K562 (cell line): ENCODE measurements around the gene ZDHHC5. TPM values are rescaled to one million over a fixed set of nuclear protein-coding genes. Genes with fewer than 3 reads are reported as not detected.

Experiments used
- ATAC-seq: fragments of 200-7000 bp; cut with Tn5 transposase; 3 replicates; pipeline ENCODE4 v1.9.1; 2020; ENCODE audit warnings: moderate library complexity
- BruUV-seq: library from RNA; stranded (reverse); fragments of 400-500 nt; replicated peaks from 2 replicates; lab custom pipeline; 2021; lab: Mats Ljungman, UMichigan
- CTCF ChIA-PET: fragments of 300-600 bp; formaldehyde crosslinking; extraction: SDS; loops from one replicate; lab custom pipeline; 2021; ENCODE audit warnings: low intra/inter-chr PET ratio; lab: Yijun Ruan, JAX
- POLR2A ChIA-PET: fragments of 300-600, 350-650 bp; sonication (Branson Sonifier 250); formaldehyde crosslinking; extraction: SDS; loops from one replicate; lab custom pipeline; 2021; ENCODE audit warnings: antibody characterized with exemption, inconsistent platforms; lab: Yijun Ruan, JAX
- DNase-seq, 4 experiments: peaks; one replicate each; pipeline versions ENCODE4 v3.0.0 to v3.0.0-alpha.2; 2011 to 2018; ENCODE audit warnings: low spot score in 3 of 4, mixed read lengths in 3 of 4; ENCODE audit errors: extremely low read depth in 1 of 4
- FAIRE-seq: peaks from 2 replicates; lab custom pipeline; 2011; peaks lifted over from hg19 to GRCh38; lab: Jason Lieb, UNC
- H2AFZ ChIP-seq: 2 replicates; pipeline ENCODE4 v1.6.0; 2011; ENCODE audit warnings: low read depth, low read length, control low read depth, inconsistent platforms
- H3K27ac ChIP-seq: fragments of 200-600 bp; 3 replicates; pipeline ENCODE4 v1.8.0; 2011; ENCODE audit warnings: low read depth, mild to moderate bottlenecking, control low read depth, inconsistent platforms, low read length, moderate library complexity, mixed read lengths; ENCODE audit errors: extremely low read depth
- H3K27me3 ChIP-seq, 2 experiments: fragments of 300-600 bp in 1 of 2; 2 replicates in 1 of 2; 3 replicates in 1 of 2; pipeline versions ENCODE4 v1.6.0 to v1.8.0; 2011; ENCODE audit warnings: inconsistent platforms in 2 of 2, low read length in 2 of 2, mild to moderate bottlenecking in 1 of 2, mixed read lengths in 1 of 2, moderate library complexity in 1 of 2; ENCODE audit not compliant: control insufficient read depth in 2 of 2, insufficient read depth in 2 of 2
- H3K36me3 ChIP-seq: fragments of 300-600 bp; 3 replicates; pipeline ENCODE4 v1.8.0; 2011; ENCODE audit warnings: mild to moderate bottlenecking, low read length, inconsistent platforms; ENCODE audit not compliant: control insufficient read depth, insufficient read depth
- H3K4me1 ChIP-seq, 2 experiments: fragments of 200-600 bp in 1 of 2; replicated peaks in 1 of 2; 2 replicates in 1 of 2; 3 replicates in 1 of 2; pipeline versions ENCODE4 v1.5.1 to v1.8.0; 2011; ENCODE audit warnings: inconsistent platforms in 2 of 2, low read length in 2 of 2, mild to moderate bottlenecking in 1 of 2, mixed read lengths in 1 of 2, moderate library complexity in 1 of 2; ENCODE audit not compliant: control insufficient read depth in 2 of 2, insufficient read depth in 2 of 2
- H3K4me2 ChIP-seq: 2 replicates; pipeline ENCODE4 v1.6.1; 2011; ENCODE audit warnings: low read length, control low read depth, inconsistent platforms, mixed read lengths; ENCODE audit not compliant: insufficient read depth
- H3K4me3 ChIP-seq: fragments of 200-600 bp; sonication (generic), shearing (Covaris generic); 2 replicates; pipeline ENCODE4 v1.5.1; 2016; ENCODE audit warnings: control low read depth, inconsistent platforms
- H3K79me2 ChIP-seq: fragments of 200-600 bp; 3 replicates; pipeline ENCODE4 v1.8.0; 2011; ENCODE audit warnings: low read length, inconsistent platforms; ENCODE audit not compliant: control insufficient read depth, insufficient read depth
- H3K9ac ChIP-seq, 2 experiments: 2 replicates each; pipeline versions ENCODE4 v1.6.0 to v1.6.1; 2011; ENCODE audit warnings: low read depth in 2 of 2, low read length in 2 of 2, control low read depth in 1 of 2, inconsistent platforms in 1 of 2, mild to moderate bottlenecking in 1 of 2, mixed read lengths in 1 of 2; ENCODE audit not compliant: insufficient read depth in 1 of 2
- H3K9me1 ChIP-seq: one replicate; pipeline ENCODE4 v1.6.0; 2011; ENCODE audit warnings: inconsistent platforms, mild to moderate bottlenecking, low read length, moderate library complexity; ENCODE audit not compliant: control insufficient read depth, insufficient read depth
- H3K9me3 ChIP-seq: replicated peaks from 2 replicates; pipeline ENCODE4 v1.5.1; 2011; ENCODE audit warnings: low read depth, low read length, inconsistent platforms; ENCODE audit not compliant: control insufficient read depth, insufficient read depth
- H4K20me1 ChIP-seq: replicated peaks from 2 replicates; pipeline ENCODE4 v1.6.1; 2011; ENCODE audit warnings: low read length, inconsistent platforms, mixed read lengths; ENCODE audit not compliant: control insufficient read depth, insufficient read depth
- ATF4 ChIP-seq: fragments of 450-650 bp; formaldehyde crosslinking; IDR thresholded peaks from 2 replicates; pipeline ENCODE4 v1.4.0; 2022; ENCODE audit warnings: mild to moderate bottlenecking, moderate library complexity
- BDP1 ChIP-seq: IDR thresholded peaks from 3 replicates; pipeline ENCODE4 v1.6.1; 2011; ENCODE audit not compliant: insufficient read length, insufficient read depth
- BHLHE40 ChIP-seq: IDR thresholded peaks from 2 replicates; pipeline ENCODE4 v1.6.1; 2011; ENCODE audit warnings: low read length, improper control_type of control experiment
- CBX8 ChIP-seq: fragments of 200-600 bp; sonication (generic); IDR thresholded peaks from 2 replicates; pipeline ENCODE4 v1.6.1; 2012; ENCODE audit warnings: borderline replicate concordance, mixed run types, low read depth, mild to moderate bottlenecking, moderate library complexity, mixed read lengths, low read length, control low read depth, inconsistent platforms; ENCODE audit not compliant: poor library complexity, severe bottlenecking; ENCODE audit errors: extremely low read depth
- CTCF ChIP-seq, 3 experiments: IDR thresholded peaks in 2 of 3; conservative IDR thresholded peaks in 1 of 3; 2 replicates each; pipeline ENCODE4 v1.5.1; 2011 to 2012; ENCODE audit warnings: low read length in 3 of 3, mild to moderate bottlenecking in 3 of 3, control low read depth in 2 of 3, improper control_type of control experiment in 1 of 3, inconsistent platforms in 1 of 3, low read depth in 1 of 3, mixed read lengths in 1 of 3, moderate library complexity in 1 of 3; ENCODE audit not compliant: insufficient read depth in 2 of 3
- ETV5 ChIP-seq: sonication (generic); formaldehyde crosslinking; IDR thresholded peaks from 2 replicates; pipeline ENCODE4 v1.4.0; 2020; ENCODE audit warnings: low read depth, mild to moderate bottlenecking, missing genetic modification reagents
- FOS ChIP-seq: IDR thresholded peaks from 3 replicates; pipeline ENCODE4 v1.6.1; 2011; ENCODE audit not compliant: insufficient read length; ENCODE audit errors: extremely low read depth
- GATAD2B ChIP-seq: fragments of 450-650 bp; IDR thresholded peaks from 2 replicates; pipeline ENCODE4 v1.6.1; 2017; ENCODE audit warnings: mild to moderate bottlenecking, borderline replicate concordance
- SOX6 ChIP-seq: fragments of 450-650 bp; IDR thresholded peaks from 2 replicates; pipeline ENCODE4 v1.6.1; 2014; ENCODE audit warnings: mild to moderate bottlenecking
- SP2 ChIP-seq: IDR thresholded peaks from 2 replicates; pipeline ENCODE4 v1.6.1; 2011; ENCODE audit warnings: mild to moderate bottlenecking, low read depth, low read length, moderate library complexity; ENCODE audit not compliant: poor library complexity, severe bottlenecking; ENCODE audit errors: extremely low read depth
- ZNF3 ChIP-seq: fragments of 250-450 bp; sonication (Bioruptor Pico); IDR thresholded peaks from 2 replicates; pipeline ENCODE4 v1.5.0; 2021; ENCODE audit warnings: mild to moderate bottlenecking, moderate library complexity
- ZNF431 ChIP-seq: sonication (generic); formaldehyde crosslinking; IDR thresholded peaks from 2 replicates; pipeline ENCODE4 v1.8.0; 2022; ENCODE audit warnings: mild to moderate bottlenecking, missing genetic modification reagents
- ZNF766 ChIP-seq: fragments of 200-800 bp; sonication (Bioruptor generic); conservative IDR thresholded peaks from 2 replicates; pipeline ENCODE4 v1.6.1; 2016; ENCODE audit warnings: missing genetic modification characterization, missing compliant biosample characterization
- ZNF780A ChIP-seq: fragments of 250-450 bp; sonication (Bioruptor Pico); IDR thresholded peaks from 2 replicates; pipeline ENCODE4 v1.5.0; 2021; ENCODE audit warnings: mild to moderate bottlenecking
- WGBS: fragments of 100-300 bp; shearing (Covaris generic); methylation state at CpG from one replicate; pipeline ENCODE4 v1.1.6; 2016; ENCODE audit warnings: low coverage, mixed read lengths; ENCODE audit not compliant: insufficient coverage; ENCODE audit errors: missing lambda C conversion rate; 5-methylcytosine and 5-hydroxymethylcytosine counted together
- in situ Hi-C: fragments of 300-500 bp; cut with MboI; formaldehyde crosslinking; loops from 4 replicates; pipeline ENCODE4 v1.15.0; 2018; ENCODE audit warnings: inconsistent platforms, mixed read lengths
- intact Hi-C: fragments of 100-400 bp; cut with micrococcal nuclease; formaldehyde crosslinking; loops from 2 replicates; pipeline ENCODE4 v1.14.2; 2022
- polyA plus RNA-seq, 8 experiments: library from polyadenylated mRNA; depleted of rRNA in 4 of 8; stranded (reverse) in 5 of 8; unstranded in 3 of 8; fragments of >200 nt; fragmentation: Nextera tagmentation in 2 of 8; fragmentation: Illumina TruSeq in 1 of 8; extraction: Ambion mirVana in 2 of 8; extraction: Trizol in 1 of 8; gene quantifications; 2 replicates each; pipeline versions ENCODE4 v1.2.1 to v1.2.3, GENCODE V29; 2011 to 2014; ENCODE audit warnings: inconsistent platforms in 1 of 8, missing spikeins in 1 of 8
- total RNA-seq, 7 experiments: library from RNA; depleted of rRNA in 6 of 7; stranded (reverse); fragments of >200 nt in 6 of 7; fragmentation: Illumina TruSeq in 2 of 7; extraction: Trizol in 2 of 7; gene quantifications; 2 replicates each; pipeline versions ENCODE4 v1.2.1 to v1.2.3, GENCODE V29; 2011 to 2021; ENCODE audit warnings: low replicate concordance in 1 of 7

ZDHHC5 gene
- total and polyA plus RNA-seq, 9 of the 15 experiments (the other 6 are each of a cell fraction or from before 2014, with no cell fraction given), result 3.8 to 64.2 (median 35.9) TPM

- CTCF ChIA-PET, result no interaction called here
- Histone ChIP-seq H3K4me2 (no peak overlapping the region), H4K20me1 (no peaks in the 10 kb centered on the region), H3K9me3 (no peaks in the 10 kb centered on the region)
- no peak for DNase-seq
- BruUV-seq, result no TSS peak
- FAIRE-seq, result no peak
- POLR2A ChIA-PET, result interaction anchor here (0.6 to 3.2 kb wide), 7 partner anchors 9 to 28 kb away, joined by 3 to 13 read pairs (median 5); partner anchors contain the start of genes MED19 and TMX2
- in situ Hi-C loops, result no loop called here
- TF ChIP-seq ATF4 (CRISPR knock-in tag) (no peak), BHLHE40 (no peak), ETV5 (CRISPR knock-in tag) (no peak), CTCF (IDR thresholded peaks at IDR 0.05 in 2 of 3, conservative IDR thresholded peaks at IDR 0.05 in 1 of 3; ENCODE audit: insufficient read depth in 2 of 3, low read depth in 1 of 3, low read length in 3 of 3) (no peak), SP2 (no peak), ZNF780A (CRISPR knock-in tag) (no peak), ZNF431 (CRISPR knock-in tag) (no peak), FOS (no peak), ZNF3 (CRISPR knock-in tag) (no peak), CBX8 (no peak), SOX6 (no peak), BDP1 (no peak), GATAD2B (no peak), ZNF766 (CRISPR knock-in tag) (no peak)
- TF ChIP-seq, all 486 proteins: peak for 0
- 85% methylated on average over 4 of the region's 4 CpGs for WGBS
- H3K27me3 ChIP-seq, result no peaks in the 10 kb centered on the region
- 0 out of 3 replicates have a peak, but pooled peaks have one; percentile 11 for ATAC-seq
- intact Hi-C loops, result no loop called here
- no peaks in the 10 kb centered on the region for H3K4me1 ChIP-seq
- H2AFZ ChIP-seq, result no peak overlapping the region
- H3K9me1 ChIP-seq, result no peaks in the 10 kb centered on the region
- no peak overlapping the region for H3K27ac ChIP-seq
- peaks cover 3% of the 10 kb centered on the region; the same call in 1 of the 3 replicates for H3K79me2 ChIP-seq
- H3K4me3 ChIP-seq, result no peak overlapping the region
- H3K9ac ChIP-seq, result no peak overlapping the region
- peaks cover 62% of the 10 kb centered on the region for H3K36me3 ChIP-seq
These were observed 35.4 kb downstream of the ZDHHC5 start for GRCh38 chr11:57703341-57703740.
